ENCODE results near the gene FHIT.

Gene FHIT

DNA sequence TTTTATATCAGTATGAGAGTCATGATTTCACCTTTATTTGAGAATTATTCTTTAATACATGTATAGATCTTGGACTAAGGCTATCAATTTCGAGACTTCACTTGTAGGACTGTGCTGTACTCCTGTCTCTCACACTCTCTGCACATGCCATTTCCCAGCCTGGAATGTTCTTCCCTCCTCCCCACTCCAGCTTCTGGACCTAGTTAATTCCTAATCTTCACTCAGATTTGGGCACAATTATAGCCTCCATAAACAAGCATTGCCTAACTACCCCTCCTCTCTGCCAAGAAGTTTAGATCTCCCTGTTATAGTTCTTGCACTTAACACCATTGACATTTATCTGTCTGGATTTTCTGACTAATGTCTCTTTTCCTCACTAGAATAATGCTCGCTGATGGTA is 88.3 kb downstream of the FHIT start:
- no peak for DNase-seq

DNA sequence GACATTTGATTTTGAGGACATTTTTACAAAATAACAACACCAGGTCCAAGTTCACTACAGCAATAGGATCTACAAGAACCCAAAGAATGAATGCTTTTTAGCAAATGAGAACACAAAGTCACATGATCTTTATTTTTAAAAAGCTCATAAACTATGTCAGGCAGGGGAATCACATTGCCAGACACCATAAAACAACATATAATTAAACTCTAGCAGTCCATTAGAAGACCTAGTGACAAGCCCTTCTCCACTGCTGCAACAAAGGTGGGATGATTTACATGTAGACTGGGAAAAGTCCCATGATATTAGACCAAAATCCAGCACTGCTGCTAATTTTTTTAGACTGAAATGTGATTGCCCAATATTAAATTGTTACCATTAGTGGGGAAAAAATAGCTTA is 92.6 kb downstream of the FHIT start:
- DNase-seq, result no peak

DNA sequence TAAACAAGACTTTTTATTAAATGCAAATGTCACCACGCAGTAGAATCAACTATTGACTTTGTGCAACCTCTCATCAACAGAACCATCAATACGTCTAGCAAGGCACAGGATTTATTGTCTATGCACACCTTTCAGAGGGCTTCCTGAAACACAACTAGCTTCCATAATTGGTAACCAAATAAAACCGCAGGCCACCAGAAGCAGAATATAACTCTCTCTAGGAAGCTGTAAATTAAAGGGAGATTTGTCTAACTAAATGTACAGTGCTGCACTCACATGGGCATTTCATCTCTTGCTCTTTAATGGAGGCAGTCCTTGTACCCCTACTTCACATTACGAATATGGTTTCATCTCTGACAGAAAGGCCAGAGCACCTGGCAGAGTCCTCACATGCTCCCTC is 93.0 kb downstream of the FHIT start:
- DNase-seq, result no peak

DNA sequence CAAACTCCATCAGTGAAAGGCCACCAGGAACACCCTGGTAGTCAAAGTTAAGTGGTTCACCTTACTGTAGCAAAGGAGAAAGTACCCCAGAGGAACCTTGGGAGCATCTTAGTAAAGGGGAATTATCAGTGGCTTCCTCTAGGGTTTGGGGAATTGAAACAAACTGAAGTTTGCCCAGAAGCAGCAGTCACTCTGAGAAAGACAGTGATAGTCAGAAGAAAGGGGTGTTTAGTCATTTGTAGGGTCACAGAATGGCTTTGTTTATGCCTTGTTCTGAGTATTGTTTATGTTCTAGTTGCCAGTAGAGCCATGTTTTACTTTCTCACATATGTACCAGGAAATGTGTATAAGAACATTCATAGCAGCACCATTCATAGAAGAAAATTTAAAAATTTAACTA is 93.8 kb downstream of the FHIT start:
- no peak for DNase-seq

DNA sequence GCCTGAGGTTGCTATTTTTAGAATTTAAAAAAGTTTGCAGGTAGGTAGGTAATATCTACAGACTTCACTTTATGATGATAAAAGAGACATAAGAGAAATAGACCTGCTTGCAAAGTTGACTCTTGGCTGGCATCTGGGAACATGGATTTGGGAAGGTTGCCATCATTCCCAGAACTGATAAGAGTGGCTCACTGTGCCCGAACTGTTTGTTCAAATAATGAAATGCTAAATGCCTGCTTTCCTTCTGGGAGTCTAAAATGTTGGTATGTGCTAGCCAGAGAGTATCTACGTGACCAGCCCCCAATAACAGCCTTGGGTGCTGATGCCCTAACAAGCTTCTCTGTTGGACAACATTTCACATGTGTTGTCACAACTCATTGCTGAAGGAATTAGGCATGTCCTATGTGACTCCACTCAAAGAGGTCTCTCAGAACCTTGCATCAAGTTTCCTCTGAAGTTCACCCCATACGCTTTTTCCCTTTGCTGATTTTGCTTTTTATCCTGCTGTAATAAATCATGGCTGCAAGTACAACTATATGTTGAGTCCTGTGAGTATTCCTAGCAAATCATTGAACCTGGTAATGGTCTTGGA is 95.5 kb downstream of the FHIT start:
- DNase-seq, result no peak

DNA sequence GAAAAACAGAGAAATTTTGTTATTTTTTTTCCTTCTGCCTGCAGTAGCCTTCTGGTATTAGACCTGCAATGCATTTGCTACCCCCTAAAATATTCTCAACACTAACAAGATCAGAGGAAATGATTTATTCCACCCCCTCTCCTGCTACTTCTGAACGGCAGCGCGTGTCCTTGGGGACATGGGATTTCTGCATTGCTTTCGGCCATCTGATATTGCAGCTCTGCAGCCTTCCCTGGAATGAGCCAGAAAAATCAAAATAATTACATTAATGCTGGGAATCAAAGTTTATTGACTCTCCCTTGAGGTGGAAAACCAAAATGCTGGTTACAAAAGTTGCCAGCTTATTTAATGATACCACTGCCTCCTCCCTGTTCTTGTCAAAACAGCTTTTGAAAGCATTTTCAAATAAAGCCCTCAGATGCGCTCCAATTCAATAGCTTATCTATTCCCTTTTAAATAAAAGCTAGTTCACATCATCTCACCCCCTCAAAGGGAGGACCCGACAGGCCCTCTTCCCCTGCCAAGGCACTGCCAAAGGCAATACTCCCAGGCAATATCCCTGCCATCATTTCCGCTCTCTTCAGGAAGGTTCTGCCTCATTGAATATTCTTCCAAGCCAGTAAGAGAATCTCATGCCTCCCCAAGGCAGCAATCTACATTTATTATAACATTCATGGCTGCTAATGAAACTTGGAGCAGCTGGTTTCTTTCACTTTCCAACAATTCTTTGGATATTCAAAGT is 96.6 kb downstream of the FHIT start:
- no peak for DNase-seq

DNA sequence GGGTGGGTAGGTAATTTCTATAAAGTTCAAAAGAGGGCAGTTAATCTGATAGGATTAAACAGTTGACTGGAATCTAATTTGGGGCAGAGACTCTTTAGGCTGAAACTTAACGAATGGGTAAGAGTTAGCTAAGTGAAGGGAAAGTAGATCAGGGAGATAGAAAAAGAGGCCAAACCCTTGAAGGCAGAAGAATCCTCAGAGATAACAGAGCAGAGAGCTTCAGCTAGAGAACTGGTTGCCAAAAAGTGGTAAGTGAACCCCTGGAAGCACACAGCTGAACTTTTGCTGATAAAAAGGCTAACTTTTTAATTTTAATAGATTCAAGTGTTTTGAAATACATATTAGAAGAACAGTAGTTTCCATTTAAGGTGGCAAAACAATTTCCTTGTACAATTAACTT is 99.2 kb downstream of the FHIT start:
- DNase-seq, result no peak

DNA sequence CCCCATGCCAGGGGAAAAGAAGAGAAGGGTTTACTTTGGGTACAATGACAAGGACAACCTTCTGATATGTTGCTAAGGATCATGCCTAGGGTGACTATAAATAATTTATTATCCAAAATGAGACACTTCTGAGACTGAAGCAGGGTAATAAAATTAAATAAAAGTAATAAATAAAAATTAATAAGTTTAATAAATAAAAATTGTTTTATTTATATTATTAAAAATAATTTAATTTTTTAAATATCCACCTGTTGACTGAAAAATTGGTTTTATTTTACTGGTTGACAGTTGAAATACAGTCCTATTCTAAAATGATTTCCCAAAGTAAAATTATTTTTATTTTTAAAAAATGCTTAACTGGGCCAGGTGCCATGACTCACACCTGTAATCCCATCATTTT is 102.0 kb downstream of the FHIT start:
- no peak for DNase-seq

DNA sequence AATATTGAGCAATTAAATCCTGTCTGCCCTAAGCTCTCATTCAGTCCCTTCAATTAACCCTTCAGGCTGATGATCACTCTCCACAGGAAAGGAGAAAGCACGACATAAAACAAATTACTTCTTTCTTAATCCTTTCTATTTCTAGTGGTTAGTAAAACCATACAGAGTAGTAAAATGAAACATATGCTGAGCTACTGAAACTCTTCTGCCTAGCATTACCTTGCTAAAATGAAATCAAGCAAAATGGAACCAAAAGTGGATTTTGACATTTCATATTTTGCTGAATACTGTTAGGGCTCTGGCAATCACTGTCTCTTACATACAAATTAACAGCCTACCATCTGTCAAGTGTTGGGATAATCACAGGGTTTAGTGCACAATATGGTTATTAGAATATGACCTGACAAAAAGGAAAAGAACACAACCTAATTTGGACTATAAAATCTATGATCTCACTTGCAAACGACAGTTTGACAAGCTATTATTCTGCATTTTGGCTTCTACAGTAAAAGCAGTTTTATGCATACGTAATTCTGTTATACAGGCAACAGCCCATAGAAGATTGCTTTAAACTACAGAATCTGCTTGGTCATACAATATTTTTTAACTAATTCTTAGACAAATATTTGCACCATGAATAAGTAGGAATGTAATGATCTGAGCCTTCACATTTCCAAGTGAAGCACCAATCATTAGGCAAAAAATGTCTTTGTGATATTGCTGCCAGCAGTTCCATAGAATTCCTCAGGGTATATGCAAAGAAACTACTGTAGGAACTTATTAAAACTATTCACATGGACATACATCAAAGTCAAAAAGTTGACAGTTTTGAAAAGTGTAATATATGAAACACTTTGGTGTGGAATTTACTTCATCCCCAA is 105.0 kb downstream of the FHIT start:
- no peak for DNase-seq

DNA sequence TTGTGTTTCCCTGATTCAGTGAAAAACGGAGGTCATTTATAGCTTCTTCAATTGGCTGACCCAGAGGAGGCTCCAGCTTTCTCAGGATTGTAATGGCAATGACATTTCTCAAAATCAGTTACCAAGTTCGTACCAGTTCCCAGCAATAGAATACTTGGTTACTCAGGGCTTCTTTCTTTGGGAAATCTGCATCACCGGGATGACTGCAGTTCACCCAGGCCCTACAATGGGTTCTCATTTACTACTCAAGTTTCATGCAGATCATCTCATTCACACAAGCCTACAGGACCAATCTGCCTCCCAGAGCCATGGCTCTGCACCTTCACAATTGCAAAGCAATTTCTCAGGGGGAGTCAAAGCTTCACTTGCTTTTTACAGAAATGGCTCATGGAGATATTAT is 109.6 kb downstream of the FHIT start:
- DNase-seq, result no peak

DNA sequence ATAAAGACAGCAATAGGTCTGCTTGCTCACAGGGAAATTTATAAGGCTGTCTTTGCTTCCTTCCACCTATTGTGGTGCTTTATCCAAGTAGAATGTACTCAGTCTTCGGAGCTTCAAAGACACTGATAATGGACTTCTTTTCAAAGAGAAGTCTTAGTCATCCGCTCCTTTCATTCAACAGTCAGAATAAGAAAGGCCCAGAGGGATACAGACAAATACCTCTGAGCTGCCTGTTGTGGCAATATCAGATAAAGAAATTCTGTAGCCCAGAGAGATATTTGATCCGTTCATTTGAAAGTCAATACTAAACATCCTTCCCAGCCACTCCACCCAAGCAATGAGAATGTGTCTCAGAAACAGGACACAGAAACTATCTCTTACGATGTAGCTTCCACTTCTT is 110.0 kb downstream of the FHIT start:
- no peak for DNase-seq

DNA sequence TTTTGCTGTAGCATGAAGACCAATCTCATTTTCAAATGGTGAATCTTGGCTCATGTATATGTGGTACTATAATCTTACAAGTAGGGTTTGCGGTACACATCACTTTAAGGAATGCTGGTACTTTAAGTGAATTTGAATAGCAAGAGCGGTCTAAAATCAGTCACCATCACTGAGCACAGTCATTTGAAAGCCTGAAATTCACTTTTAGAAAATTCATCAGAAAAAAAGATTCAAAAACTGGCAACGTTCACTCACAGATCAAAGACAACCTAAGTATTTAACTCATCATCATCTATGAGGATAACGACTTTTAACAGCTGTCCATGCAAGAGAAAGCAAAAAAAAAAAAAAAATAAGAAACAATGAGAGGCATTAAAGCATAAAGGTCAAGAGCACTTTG is 111.6 kb downstream of the FHIT start:
- DNase-seq, result no peak

DNA sequence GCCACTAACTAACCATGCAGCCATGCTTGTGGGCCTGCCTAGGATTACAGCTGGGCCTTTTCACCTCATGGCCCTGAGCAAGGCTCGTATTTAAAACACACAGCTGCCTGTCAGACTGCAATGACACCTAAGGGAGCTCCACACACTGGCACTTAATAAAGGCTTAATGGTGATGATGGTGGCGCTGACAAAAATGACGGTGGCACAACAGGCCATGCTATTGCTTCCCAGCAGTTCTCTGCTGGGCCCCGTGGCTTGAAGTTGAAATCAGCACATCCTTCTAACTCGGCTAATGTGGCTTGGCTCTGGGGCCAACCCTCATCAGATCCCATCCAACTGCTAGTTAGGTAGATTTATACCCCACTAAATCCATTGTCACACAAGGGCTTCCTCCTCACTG is 112.9 kb downstream of the FHIT start:
- DNase-seq, result no peak

DNA sequence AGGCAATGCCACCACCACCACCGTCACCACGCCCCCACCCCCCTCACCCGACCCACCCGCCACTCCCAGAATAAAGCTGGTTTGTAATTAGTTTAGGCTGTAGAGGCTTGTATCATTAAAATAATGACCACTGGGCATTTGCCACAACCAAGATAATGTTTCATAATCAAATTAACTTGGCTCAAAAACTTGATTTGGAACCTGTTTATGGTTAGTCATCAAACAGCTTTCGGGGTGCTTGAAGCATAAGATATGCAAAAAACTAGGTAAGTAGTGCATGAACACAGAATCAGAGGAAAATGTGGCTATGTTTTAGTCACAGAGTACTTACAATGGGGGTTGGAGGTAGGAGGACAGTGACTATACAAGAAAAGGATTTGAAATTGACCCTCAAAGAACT is 115.1 kb downstream of the FHIT start:
- no peak for DNase-seq

DNA sequence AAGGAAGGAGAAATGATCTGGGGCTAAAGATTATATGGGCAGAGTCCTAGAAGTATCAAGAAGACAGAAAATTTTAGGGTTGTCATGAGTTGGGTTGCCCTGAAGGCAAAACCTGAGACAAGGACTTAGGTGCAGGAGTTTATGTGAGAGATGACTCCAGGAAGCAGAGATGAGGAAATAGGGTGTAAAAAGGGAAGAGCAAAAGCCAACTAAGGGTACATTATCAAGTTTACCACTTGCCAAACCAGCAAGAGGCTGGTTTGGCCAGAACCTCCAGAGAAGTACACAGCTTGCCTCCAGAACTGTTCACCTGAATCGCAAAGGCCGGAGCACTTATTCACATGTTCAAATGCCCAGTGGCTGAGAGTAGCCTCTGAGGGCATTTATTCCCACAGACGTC is 116.7 kb downstream of the FHIT start:
- DNase-seq, result no peak

DNA sequence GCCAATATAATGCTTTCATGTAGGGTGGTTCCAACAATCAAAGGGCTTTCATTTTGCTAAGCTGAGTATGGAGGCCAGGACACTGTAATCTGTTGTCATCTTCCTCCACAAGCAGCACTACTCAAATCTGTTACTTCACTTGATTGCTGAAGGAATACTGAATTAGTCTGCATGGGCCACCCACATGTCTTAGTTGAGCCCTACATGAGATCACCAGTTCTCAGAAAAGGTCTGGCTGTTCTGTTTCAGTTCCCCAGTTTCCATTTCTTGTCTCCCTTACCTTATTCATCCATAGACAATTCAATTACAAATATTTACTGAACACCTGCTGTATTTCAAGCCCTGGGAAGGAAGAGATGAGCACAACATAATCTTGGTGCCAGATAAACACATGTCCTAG is 119.2 kb downstream of the FHIT start:
- no peak for DNase-seq

DNA sequence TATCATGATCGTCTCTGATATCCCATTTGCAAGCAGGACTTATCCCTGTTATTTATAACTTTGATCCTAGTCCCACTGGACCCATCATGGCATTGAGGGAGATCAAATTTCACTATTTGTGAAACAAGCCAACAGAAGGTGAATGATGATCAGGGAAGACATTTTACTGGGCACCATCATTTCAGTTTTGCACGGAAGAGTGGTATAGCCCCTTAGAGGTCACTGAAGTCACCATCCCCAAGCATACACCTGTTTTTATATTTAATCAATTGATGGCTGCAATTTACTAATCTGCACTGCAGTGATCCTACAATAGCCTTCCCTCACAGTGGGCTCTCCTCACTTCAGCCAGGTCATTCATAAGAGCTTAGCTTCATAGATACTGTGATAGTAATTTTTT is 132.4 kb downstream of the FHIT start:
- DNase-seq, result no peak

DNA sequence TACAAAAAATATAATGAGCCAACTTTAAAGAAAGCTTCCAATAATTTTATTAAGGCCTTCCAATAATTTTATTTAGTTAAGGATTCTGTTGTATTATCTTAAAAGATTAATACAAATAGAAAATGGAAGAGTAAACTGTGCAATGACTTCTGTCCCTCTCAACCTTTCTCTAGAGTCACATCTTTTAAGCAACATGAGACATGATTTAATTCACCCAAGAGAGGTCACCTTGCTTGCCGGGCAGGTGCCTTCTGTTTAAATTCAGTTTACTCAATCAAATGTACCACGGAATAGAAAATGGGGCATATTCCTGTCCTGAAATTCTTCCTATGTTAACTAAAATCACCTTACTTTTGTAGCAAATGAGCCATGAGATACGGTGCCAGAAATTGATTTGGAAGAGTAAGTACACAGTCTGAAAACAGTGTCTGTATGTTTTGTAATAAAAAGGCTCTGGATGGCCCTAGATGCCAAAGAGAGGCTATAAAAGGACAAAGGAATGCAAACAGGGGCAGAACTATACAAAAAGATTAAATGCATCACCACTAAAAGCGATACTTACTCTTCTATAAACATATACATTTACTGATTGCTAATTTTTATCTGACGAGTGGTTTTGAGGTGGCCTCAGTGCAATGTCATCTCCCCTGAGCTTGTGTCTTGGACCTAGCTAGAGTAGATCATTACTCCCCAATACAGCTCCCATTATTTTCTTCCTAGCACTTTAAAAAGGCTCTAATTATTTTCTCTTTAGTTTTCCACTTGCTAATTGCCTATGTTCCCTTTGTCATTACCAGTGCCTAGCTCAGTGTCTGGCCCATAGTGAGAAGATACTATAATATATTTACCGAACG is 134.0 kb downstream of the FHIT start:
- DNase-seq, result no peak

DNA sequence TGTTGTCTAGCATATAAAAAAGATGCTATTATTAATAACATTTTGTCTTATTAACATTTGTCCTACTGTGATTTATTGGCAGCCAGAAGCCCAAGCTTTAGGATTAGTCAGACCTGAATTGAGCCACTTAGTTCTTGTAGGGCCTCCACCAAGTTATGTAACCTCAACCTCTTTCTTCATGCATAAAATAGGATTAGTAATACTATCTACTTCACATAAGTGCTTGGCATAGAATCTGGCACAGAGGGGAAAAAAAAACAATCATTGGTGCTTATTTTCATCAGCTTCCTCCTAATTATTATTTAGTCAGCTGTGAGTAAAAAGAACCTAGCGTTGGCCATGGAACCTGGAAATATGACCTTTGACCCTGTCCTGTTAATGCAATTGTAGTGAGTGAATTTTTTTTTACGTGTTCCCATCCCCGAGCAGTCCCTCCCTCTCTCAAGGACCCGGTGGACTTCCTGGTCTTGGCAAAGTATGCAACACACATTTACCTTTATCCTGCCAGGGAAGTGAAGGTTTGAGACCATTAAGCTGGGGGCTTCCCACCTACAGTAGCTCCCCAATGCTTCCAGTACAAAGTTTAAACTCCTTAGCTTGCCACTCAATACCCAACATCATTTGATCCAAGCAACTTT is 136.8 kb downstream of the FHIT start:
- DNase-seq, result no peak

DNA sequence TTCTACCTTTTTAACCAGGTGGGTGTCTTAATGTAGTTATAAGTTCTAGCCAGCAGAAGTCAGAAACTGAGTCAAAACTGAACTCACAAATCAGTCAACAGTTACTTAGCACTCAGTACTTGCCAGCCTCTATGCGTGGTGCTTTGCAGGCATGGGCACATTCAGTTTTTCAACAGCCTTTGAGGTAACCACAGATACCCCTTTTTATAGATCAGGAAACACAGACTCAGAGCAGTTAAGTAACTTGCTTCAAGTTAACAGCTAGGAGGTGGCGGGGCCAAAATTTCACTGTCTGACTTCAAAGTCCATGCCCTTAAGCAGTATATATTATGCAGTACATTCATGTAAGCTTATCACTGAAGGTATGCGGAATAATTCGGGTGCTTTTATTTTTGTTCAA is 139.4 kb downstream of the FHIT start:
- DNase-seq, result no peak

DNA sequence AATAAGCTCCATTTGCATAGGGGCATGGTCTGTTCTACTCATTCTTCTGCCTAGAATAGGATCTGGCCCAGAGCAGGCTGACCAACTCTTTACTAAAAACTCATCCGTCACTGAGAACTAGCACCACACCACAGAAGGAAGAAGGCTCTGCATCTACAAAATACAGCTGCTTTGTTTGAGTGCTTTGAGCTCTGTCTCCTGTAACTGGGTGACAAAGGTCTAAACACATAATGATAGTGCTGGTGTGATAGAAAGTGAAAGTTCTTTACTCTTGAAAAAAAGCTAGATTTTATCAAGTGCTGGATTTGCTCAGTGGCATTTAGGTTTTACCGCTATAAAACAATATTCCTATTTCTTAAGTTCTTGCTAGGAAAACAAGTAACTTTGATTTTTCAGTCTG is 140.7 kb downstream of the FHIT start:
- no peak for DNase-seq

DNA sequence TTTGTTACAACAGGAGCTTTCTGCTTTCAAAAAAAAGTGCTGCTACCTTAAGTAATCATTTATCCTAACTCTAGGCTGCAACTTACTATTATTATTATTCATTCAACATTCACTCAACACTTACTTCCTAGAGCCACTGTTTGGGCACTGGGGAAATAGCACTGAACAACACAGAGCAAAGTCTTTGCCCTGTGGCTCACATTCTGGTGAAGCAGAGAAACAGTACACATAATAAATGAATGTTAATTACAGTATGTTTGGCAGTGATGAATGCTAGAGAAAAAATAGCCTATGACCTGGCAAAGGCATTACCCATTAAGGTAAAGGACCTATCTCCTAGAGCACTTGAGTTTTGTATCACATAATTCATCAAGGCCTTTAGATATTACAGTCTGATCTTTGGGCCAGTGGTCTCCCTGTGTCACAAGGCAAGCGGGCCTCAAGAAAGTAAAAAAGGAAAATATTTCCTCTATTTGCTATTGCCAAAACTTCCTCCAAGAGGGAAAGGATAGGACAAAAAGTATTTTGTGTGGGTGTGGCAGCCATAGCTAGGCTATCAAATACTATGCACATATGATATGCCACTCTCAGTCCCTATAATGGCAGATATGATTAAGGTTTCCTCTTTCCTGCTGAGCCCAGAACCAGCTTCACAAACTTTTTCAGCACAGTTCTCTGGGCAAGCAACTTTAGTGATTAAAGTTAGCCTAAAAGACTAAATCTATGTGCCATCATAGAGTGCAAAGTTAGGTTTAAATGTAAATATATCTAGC is 142.8 kb downstream of the FHIT start:
- no peak for DNase-seq

Measured in activated CD4-positive, alpha-beta T cell treated with anti-CD3 and anti-CD28 coated beads, Interleukin-2, amount 50 U/mL, for 1 hour (primary cell).